Measurements from ENCODE around the gene ZFAND2A.
"Not testable (repeated sequence)": the region's sequence is repeated elsewhere in the genome, so short reads cannot be mapped to it uniquely, and the experiment has no call there.

ZFAND2A gene

DNA sequence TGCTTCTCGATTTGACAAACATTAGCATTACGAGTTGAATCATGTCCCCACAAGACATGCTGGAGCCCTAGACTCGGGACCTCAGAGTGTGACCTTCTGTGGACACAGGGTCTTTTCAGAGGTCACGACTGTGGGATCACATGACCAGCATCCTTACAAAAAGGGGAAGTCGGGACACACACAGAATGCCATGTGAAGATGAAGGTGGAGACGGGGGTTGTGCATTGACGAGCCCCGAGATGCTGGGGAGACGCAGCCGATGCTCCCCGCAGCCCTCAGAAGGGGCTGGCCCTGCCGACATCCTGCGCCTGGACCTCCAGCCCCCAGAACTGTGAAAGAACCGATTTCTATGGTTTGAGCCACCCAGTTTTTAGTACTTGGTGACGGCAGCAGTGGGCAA, 7.5 kb downstream of the ZFAND2A start:
- H3K4me3 ChIP-seq (ENCODE audit: low read depth, low read length): no peak overlapping the region
- DNase-seq (ENCODE audit: low read depth): no peak
- TF ChIP-seq, protein P1, sequence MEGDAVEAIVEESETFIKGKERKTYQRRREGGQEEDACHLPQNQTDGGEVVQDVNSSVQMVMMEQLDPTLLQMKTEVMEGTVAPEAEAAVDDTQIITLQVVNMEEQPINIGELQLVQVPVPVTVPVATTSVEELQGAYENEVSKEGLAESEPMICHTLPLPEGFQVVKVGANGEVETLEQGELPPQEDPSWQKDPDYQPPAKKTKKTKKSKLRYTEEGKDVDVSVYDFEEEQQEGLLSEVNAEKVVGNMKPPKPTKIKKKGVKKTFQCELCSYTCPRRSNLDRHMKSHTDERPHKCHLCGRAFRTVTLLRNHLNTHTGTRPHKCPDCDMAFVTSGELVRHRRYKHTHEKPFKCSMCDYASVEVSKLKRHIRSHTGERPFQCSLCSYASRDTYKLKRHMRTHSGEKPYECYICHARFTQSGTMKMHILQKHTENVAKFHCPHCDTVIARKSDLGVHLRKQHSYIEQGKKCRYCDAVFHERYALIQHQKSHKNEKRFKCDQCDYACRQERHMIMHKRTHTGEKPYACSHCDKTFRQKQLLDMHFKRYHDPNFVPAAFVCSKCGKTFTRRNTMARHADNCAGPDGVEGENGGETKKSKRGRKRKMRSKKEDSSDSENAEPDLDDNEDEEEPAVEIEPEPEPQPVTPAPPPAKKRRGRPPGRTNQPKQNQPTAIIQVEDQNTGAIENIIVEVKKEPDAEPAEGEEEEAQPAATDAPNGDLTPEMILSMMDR (IDR thresholded peaks at IDR 0.05; ENCODE audit: low read depth, low read length): no peak
- TF ChIP-seq, protein P2, sequence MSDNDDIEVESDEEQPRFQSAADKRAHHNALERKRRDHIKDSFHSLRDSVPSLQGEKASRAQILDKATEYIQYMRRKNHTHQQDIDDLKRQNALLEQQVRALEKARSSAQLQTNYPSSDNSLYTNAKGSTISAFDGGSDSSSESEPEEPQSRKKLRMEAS (IDR thresholded peaks at IDR 0.05; ENCODE audit: low read depth, low read length): no peak
- TF ChIP-seq MYC (IDR thresholded peaks at IDR 0.05; ENCODE audit: low read depth, low read length) (no peak), POLR2A (IDR thresholded peaks at IDR 0.05; ENCODE audit: extremely low read depth, insufficient read length) (no peak)

DNA sequence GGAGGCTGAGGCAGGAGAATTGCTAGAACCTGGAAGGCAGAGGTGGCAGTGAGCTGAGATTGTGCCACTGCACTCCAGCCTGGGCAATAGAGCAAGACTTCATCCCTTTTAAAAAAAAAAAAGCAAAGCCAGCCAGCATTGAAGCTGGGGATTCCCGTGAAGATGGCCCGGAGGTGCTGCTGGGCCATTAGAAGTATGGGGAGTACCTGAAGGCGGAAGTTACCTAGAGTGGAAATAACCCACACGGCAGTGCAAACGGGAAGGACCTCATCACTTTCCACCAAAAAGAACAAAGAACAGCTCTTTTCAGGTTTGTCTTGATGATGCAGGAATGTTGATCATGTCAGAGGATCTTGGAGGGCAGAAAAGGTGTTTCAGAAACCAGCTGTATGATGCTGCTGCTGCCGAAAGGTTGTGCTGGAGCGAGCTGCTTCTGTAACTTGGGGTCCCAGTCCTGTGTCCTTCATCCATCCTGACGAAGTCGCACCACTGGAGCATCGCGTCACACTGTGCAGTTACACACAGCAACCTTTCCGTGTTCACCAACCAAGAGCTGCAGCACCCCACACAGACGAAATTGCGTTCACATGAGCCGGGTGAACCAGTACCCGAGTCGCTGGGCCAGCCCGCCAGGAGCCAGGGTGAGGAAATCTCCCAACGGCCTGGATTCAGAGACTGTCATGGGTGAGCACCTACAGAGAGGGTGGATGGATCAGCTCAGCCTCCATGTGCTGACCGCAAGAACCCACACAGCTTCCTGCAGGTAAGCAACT, 8.2 kb downstream of the ZFAND2A start:
- DNase-seq (ENCODE audit: low read depth): no peak
- H3K4me3 ChIP-seq (ENCODE audit: low read depth, low read length): no peak overlapping the region
- TF ChIP-seq POLR2A (IDR thresholded peaks at IDR 0.05; ENCODE audit: extremely low read depth, insufficient read length): no peak

DNA sequence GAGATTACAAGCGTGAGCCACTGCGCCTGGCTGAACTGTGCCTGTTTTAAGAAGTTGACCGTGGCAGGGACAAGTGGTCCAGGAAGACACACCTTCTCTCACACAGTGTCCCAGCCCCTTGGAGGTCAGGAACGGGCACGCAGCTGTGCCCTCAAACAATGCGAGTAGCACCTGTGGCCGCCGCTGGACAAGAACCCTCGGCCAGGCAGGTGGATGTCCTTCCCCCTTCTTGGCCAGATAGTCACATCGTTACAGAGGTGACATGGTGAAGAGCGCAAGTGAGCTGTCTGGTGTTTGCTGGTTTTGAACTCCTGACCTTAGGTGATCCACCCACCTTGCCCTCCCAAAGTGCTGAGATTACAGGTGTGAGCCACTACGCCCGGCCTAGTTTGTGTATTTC, 8.8 kb downstream of the ZFAND2A start:
- TF ChIP-seq, protein P1 (IDR thresholded peaks at IDR 0.05; ENCODE audit: low read depth, low read length): no peak
- TF ChIP-seq, protein P2 (IDR thresholded peaks at IDR 0.05; ENCODE audit: low read depth, low read length): no peak
- TF ChIP-seq MYC (IDR thresholded peaks at IDR 0.05; ENCODE audit: low read depth, low read length): no peak
- TF ChIP-seq POLR2A (IDR thresholded peaks at IDR 0.05; ENCODE audit: extremely low read depth, insufficient read length): no peak
- no peak for DNase-seq (ENCODE audit: low read depth)
- H3K4me3 ChIP-seq (ENCODE audit: low read depth, low read length): no peak overlapping the region

DNA sequence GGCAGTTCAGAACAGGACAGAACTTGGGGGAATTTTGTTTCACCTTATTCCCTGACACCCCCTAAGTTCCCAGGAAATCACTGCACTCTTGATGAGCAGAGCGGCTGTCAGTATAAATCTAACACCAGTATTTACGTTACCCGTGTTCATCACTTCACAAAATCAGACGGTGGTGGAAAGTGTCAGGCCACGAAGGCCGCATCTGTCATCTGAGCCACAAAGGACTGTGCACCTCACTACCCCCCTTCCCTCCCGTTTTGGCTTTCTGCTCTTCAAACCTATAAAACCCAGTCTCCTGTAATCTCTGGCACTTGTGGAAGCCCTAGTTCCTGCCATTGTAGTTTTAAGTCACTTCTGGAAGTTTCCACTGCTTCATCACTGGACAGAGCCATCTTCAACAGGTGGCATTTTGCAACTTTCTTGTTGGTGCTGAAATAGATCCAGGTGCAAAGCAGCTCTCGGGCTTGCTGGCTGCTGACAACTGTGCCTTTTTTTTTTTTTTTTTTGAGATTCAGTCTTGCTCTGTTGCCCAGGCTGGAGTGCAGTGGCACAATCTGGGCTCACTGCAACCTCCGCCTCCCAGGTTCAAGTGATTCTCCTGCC, 9.5 kb downstream of the ZFAND2A start:
- no peak overlapping the region for H3K4me3 ChIP-seq (ENCODE audit: low read depth, low read length)
- TF ChIP-seq, protein P2 (IDR thresholded peaks at IDR 0.05; ENCODE audit: low read depth, low read length): no peak
- no peak for TF ChIP-seq MYC (IDR thresholded peaks at IDR 0.05; ENCODE audit: low read depth, low read length)
- TF ChIP-seq POLR2A (IDR thresholded peaks at IDR 0.05; ENCODE audit: extremely low read depth, insufficient read length): no peak
- TF ChIP-seq, protein P1 (IDR thresholded peaks at IDR 0.05; ENCODE audit: low read depth, low read length): no peak

DNA sequence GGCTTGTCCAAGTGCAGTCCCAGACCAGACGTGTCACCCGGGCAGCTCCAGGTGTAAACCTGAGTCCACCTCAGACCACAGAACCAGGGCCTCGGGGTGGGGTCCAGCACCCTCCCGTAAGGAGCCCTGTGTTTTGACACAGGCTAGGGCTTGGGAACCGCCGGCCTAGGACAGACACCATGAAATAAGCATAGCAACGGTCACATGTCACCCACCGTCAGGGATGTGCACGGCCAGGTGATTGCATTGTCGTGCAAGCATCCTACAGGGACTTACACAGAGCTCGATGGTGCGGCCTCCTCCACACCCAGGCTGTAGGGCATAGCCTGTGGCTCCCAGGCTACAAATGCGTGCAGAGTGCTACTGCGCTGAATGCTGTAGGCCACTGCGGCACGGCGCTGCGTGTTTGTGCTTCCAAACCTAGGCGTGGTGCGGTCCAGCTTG, 10.6 kb downstream of the ZFAND2A start:
- H3K4me3 ChIP-seq (ENCODE audit: low read depth, low read length): no peak overlapping the region
- DNase-seq (ENCODE audit: low read depth): no peak
- no peak for TF ChIP-seq MYC (IDR thresholded peaks at IDR 0.05; ENCODE audit: low read depth, low read length)
- no peak for TF ChIP-seq POLR2A (IDR thresholded peaks at IDR 0.05; ENCODE audit: extremely low read depth, insufficient read length)
- TF ChIP-seq, protein P1 (IDR thresholded peaks at IDR 0.05; ENCODE audit: low read depth, low read length): no peak
- TF ChIP-seq, protein P2 (IDR thresholded peaks at IDR 0.05; ENCODE audit: low read depth, low read length): no peak

More for the DNA sequence above, 9.5 kb downstream of the ZFAND2A start:
- no peak for DNase-seq (ENCODE audit: low read depth)

DNA sequence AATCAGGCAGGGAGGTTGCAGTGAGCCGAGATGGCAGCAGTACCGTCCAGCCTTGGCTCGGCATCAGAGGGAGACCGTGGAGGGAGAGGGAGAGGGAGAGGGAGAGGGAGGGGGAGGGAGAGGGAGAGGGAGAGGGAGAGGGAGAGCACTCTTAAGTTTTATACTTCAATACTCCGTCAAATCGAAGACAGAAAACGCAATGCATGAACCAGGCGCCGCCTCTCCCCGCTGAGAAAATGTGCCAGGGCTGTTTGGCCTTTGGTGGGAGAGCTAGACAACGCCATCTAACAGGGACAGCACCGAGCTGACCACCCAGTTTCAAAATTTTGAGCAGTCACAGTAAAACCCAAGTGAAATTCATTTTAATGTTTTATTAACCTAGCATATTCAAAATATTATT, 12.1 kb downstream of the ZFAND2A start:
- DNase-seq (ENCODE audit: low read depth); H3K4me3 ChIP-seq (ENCODE audit: low read depth, low read length): not testable (repeated sequence)
